Central memory CD8-positive, alpha-beta T cell (primary cell): Measurements from ENCODE around the gene NAT9.

Source experiments
- ATAC-seq: fragments of 150-1000 bp; cut with Tn5 transposase; replicated peaks from 2 replicates; pipeline ENCODE4 v1.10.0; 2022; ENCODE audit warnings: mild to moderate bottlenecking, moderate FRiP score, moderate number of reproducible peaks; ENCODE audit not compliant: poor library complexity, severe bottlenecking; ENCODE audit errors: extremely low read depth
- DNase-seq, 2 donors: peaks; one replicate each; pipeline ENCODE4 v3.0.0; 2021; ENCODE audit warnings: low spot score in 2 of 2
- H3K27ac Mint-ChIP-seq: one replicate; pipeline ENCODE4 v1.8.0; 2022; ENCODE audit warnings: low read depth, mild to moderate bottlenecking, moderate library complexity, mixed read lengths
- H3K27me3 Mint-ChIP-seq: one replicate; pipeline ENCODE4 v1.8.0; 2022; ENCODE audit warnings: mixed read lengths
- H3K36me3 Mint-ChIP-seq: one replicate; pipeline ENCODE4 v1.8.0; 2022; ENCODE audit warnings: mild to moderate bottlenecking, moderate library complexity, mixed read lengths; ENCODE audit not compliant: insufficient read depth
- H3K4me1 Mint-ChIP-seq: one replicate; pipeline ENCODE4 v1.8.0; 2022; ENCODE audit warnings: mixed read lengths
- H3K4me3 Mint-ChIP-seq: one replicate; pipeline ENCODE4 v1.8.0; 2022; ENCODE audit warnings: mild to moderate bottlenecking, moderate library complexity, mixed read lengths
- H3K9me3 Mint-ChIP-seq: one replicate; pipeline ENCODE4 v1.8.0; 2022; ENCODE audit warnings: mixed read lengths

NAT9 gene

DNA sequence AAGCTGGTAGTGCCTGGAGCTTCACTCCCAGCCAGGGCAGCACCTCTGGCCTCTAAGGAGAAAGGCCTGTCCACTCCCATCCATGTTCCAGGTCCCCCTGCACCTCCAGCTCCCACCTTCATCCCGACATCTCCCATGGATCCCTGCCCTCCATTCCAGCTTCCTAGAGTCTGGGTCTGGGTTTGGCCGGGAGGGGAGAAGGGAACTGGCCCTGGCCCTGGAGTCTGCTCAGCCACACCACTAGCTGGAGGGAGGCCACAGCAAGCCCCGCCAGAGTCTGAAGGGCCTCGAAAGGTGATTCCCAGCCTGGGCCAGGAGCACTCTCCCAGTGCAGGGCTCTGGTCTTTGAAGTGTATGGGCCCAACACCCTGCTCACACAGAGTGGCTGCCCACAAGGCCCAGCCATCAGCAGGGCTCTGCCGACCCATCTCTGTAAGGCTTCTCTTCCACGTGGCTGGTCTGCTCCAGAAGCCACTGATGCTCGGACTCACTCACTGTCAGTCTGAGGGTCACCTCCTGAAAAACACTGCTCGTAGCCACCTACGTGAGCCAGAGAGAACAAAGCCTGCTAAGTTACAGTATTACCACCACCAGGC lies 4.7 kb downstream of the NAT9 start:
- no peak for ATAC-seq
- Mint-ChIP-seq H3K4me1 (peaks cover 51% of the 10 kb centered on the region), H3K27ac (peak overlapping the region; percentile 80), H3K27me3 (no peaks in the 10 kb centered on the region), H3K36me3 (peaks cover 53% of the 10 kb centered on the region), H3K4me3 (no peak overlapping the region), H3K9me3 (no peaks in the 10 kb centered on the region)
- no peak for DNase-seq

DNA sequence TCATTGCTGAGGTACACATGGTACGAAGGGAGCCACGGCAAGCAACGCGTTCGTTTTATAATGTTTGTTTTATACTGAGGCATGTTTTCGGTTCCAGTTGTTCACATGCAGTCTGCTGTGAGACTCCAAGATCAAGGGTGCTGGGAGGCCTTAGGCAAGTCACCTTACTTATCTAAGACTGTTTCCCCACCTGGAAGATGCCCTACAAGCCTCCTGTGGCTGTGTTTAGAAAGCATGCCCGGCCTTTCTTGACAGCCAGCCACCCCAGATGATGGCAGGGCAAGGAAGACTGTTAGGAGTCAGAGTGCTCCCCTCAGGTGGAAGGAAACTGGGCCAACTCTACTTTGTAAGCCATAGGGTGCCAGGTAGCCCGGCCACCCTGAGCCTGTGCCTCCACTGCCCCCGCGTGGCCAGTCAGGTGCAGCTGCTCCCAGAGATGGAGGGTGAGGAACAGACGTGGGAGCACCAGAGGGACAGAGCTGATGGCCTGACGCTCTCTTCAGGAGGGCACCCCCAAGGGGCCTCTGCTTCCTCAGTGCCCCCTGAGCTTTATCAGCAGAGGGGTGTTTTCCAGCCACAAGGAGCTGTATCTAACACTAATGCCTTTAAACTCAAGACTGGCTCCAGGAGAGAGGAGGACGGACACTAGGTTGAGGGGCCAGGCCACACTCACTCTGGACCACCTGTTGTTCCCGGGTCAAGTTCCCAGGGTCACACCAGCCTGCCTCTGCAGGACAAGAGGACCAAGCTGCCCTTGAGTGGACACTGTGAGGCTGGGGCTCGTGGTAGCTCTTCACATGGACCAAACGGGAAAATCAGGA lies 5.4 kb downstream of the NAT9 start:
- Mint-ChIP-seq H3K27me3 (no peaks in the 10 kb centered on the region), H3K9me3 (no peaks in the 10 kb centered on the region), H3K4me1 (peaks cover 44% of the 10 kb centered on the region), H3K27ac (peak overlapping the region; percentile 80), H3K4me3 (no peak overlapping the region), H3K36me3 (peaks cover 53% of the 10 kb centered on the region)
- peak; percentile 95 for ATAC-seq
- DNase-seq, result peak; percentile 60 to 69

DNA sequence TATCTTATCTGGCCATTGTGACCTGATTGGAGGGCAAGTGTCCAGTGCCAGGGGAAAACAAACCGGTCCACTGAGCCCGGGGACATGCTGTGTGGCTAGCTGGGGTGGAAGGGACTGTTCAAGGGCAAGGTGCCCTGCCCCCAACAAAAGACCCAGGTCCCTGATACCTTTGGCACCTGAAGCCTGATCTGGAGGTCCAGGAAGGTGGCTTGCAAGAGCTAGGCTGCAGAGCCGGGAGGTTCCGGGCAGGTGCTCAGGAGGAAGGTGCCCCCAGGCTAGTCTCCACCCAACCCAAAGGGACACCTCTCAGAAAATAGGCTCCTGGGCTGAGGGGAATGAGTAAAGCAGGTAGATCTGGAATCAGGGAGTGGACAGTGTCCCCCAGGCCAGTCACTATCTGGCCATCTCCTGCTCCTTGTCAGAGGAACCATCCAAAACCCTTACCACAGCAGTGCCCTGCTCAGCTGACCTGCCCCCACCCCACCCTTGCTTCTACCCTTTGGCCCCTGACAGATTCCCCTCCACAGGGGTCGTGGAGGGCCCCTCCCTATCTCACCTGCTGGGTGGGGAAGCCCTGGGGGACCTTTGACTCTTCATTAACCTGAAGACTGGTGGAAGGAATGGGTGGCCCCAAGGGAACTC lies 6.2 kb downstream of the NAT9 start:
- no peak for ATAC-seq
- H3K27me3 Mint-ChIP-seq, result no peaks in the 10 kb centered on the region
- no peaks in the 10 kb centered on the region for H3K9me3 Mint-ChIP-seq
- no peak for DNase-seq
- no peak overlapping the region for H3K4me3 Mint-ChIP-seq
- H3K27ac Mint-ChIP-seq, result peak overlapping the region; percentile 80
- peaks cover 59% of the 10 kb centered on the region for H3K36me3 Mint-ChIP-seq
- peaks cover 40% of the 10 kb centered on the region for H3K4me1 Mint-ChIP-seq

DNA sequence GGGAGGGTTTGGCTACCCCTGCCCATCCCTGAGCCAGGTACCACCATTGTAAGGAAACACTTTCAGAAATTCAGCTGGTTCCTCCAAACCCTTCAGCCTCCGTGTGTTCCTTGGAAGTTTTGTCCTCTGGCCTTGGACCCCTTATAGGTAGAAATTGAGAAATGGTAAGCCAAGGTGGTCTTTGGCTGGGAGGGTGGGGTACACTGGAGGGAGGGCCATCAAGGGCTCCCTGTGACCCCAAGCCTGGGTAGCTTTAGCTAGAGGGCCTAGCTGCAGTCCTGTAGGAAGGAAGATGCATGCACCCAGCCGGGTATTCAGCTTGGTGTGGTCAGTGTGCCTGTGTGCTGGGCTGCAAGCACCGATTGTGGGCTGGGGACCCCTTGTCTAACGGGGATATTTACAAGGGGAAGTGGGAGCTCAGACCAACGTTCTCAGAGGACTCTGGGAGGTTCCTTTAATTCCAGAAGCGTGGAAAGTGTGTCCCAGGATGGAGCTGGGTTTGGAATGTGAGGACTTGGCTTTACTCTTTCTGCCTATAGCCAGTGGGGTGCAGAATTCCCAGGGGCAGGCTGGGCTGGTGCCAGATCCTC lies 6.8 kb downstream of the NAT9 start:
- Mint-ChIP-seq H3K4me3 (no peak overlapping the region), H3K9me3 (no peaks in the 10 kb centered on the region), H3K4me1 (peaks cover 40% of the 10 kb centered on the region), H3K36me3 (peaks cover 63% of the 10 kb centered on the region), H3K27ac (no peak overlapping the region), H3K27me3 (no peaks in the 10 kb centered on the region)
- no peak for DNase-seq
- no peak for ATAC-seq

DNA sequence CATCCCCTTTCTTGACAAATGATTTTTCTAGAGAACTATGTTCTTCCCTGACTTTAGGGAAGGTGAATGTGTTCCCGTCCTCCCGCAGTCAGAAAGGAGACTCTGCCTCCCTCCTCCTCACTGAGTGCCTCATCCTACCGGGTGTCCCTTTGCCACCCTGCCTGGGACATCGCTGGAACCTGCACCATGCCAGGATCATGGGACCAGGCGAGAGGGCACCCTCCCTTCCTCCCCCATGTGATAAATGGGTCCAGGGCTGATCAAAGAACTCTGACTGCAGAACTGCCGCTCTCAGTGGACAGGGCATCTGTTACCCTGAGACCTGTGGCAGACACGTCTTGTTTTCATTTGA lies 7.4 kb downstream of the NAT9 start:
- Mint-ChIP-seq H3K27ac (peak overlapping the region; percentile 92), H3K4me1 (peaks cover 40% of the 10 kb centered on the region)

DNA sequence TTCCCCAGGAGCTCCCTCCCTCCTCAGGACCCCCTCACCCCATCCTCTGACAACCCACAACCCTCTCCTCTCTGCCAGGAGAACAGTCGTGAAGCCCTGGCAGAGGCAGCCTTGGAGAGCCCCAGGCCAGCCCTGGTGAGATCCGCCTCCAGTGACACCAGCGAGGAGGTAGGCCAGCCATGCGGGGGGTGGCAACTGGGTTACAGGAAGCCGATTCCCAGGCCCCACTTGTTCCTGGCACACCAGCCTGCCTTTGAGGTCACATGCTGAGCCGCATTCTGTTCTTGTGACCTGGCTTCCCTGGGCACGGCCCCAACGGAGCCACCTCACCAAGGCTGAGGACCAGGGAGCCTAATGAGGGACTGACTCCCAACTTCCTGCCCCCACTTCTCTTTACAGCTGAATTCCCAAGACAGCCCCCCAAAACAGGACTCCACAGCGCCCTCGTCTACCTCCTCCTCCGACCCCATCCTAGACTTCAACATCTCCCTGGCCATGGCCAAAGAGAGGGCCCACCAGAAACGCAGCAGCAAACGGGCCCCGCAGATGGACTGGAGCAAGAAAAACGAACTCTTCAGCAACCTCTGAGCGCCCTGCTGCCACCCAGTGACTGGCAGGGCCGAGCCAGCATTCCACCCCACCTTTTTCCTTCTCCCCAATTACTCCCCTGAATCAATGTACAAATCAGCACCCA lies 7.9 kb downstream of the NAT9 start:
- H3K4me1 Mint-ChIP-seq, result peaks cover 42% of the 10 kb centered on the region
- ATAC-seq, result no peak
- peak overlapping the region; percentile 92 for H3K27ac Mint-ChIP-seq

More for the DNA sequence above, 7.4 kb downstream of the NAT9 start:
- Mint-ChIP-seq H3K4me3 (no peak overlapping the region), H3K36me3 (peaks cover 66% of the 10 kb centered on the region), H3K27me3 (no peaks in the 10 kb centered on the region), H3K9me3 (no peaks in the 10 kb centered on the region)
- no peak for DNase-seq
- no peak for ATAC-seq

DNA sequence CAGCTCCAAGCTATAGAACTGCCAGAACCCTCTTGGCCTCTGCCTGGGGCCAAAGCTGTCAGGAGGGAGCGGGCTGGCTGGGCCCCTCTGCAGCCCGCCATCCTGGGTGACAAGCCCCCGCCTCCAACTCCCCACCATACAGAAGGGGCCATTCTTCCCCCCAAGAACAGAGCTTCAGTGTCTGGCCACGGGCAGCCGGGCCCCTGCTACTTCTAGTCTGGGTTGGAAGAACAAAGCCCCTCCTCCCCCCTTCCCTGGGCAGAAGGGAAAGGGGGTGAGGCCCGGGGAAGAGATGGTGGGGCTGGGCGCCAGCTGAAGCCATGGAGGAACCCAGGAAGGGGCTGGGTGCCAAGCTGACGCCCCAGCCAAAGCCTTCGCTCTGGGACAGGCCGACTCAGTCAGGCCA lies 9.0 kb downstream of the NAT9 start:
- DNase-seq, result no peak
- H3K4me1 Mint-ChIP-seq, result peaks cover 40% of the 10 kb centered on the region
- H3K27ac Mint-ChIP-seq, result peak overlapping the region; percentile 64
- H3K4me3 Mint-ChIP-seq, result no peak overlapping the region
- H3K9me3 Mint-ChIP-seq, result no peaks in the 10 kb centered on the region
- H3K36me3 Mint-ChIP-seq, result peaks cover 66% of the 10 kb centered on the region
- no peaks in the 10 kb centered on the region for H3K27me3 Mint-ChIP-seq
- ATAC-seq, result no peak

More for the DNA sequence above, 7.9 kb downstream of the NAT9 start:
- Mint-ChIP-seq H3K36me3 (peaks cover 64% of the 10 kb centered on the region), H3K4me3 (no peak overlapping the region), H3K9me3 (no peaks in the 10 kb centered on the region), H3K27me3 (no peaks in the 10 kb centered on the region)
- DNase-seq, result no peak

DNA sequence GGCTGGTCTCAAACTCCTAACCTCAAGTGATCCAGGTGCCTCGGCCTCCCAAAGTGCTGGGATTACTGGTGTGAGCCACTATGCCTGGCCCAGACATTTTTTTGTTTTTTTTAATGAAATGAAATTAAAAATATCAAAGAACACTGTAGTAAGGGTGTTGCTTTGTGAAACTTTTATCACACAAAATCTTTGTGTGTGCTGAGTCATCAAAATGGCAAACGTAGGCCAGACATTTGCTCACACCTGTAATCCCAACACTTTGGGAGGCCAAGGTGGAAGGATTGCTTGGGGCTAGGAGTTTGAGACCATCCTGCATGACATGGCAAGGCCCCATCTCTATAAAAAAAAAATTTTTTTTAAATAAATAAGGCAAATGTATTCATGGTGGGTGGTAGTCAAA lies 9.7 kb downstream of the NAT9 start:
- no peak for DNase-seq
- Mint-ChIP-seq H3K27ac (peak overlapping the region; percentile 64), H3K27me3 (no peaks in the 10 kb centered on the region), H3K4me3 (no peak overlapping the region), H3K4me1 (peaks cover 40% of the 10 kb centered on the region), H3K36me3 (peaks cover 61% of the 10 kb centered on the region), H3K9me3 (no peaks in the 10 kb centered on the region)
- no peak for ATAC-seq

DNA sequence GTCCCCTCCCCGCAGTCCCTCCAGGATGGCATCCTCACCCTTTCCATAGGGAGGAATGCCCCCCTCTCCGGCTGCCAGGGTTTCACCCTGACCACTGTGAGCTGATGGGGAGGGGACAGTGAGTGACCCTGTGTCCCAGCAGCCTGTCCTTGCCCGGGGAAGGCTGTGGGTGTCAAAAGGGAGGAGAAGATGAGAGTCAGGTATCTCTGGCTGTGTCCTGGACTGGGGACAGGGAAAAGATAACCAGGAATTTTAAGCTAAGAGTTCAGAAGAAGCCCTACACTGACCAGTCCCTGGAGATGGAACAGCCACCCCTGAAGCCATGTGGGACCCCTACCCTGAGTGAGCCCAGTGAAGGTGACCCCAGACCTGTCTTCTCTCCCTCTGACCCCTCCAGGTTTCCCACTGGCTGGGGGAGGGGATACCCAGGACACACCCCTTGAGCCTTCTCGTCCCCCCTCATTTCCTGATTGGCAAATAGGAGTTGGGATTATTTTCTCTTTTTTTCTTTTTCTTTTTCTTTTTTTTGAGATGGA lies 11.3 kb downstream of the NAT9 start:
- H3K36me3 Mint-ChIP-seq, result peaks cover 50% of the 10 kb centered on the region
- DNase-seq, result no peak
- H3K27me3 Mint-ChIP-seq, result no peaks in the 10 kb centered on the region
- no peak overlapping the region for H3K4me3 Mint-ChIP-seq
- peak overlapping the region; percentile 86 for H3K27ac Mint-ChIP-seq
- peaks cover 33% of the 10 kb centered on the region for H3K4me1 Mint-ChIP-seq
- ATAC-seq, result no peak
- H3K9me3 Mint-ChIP-seq, result no peaks in the 10 kb centered on the region

DNA sequence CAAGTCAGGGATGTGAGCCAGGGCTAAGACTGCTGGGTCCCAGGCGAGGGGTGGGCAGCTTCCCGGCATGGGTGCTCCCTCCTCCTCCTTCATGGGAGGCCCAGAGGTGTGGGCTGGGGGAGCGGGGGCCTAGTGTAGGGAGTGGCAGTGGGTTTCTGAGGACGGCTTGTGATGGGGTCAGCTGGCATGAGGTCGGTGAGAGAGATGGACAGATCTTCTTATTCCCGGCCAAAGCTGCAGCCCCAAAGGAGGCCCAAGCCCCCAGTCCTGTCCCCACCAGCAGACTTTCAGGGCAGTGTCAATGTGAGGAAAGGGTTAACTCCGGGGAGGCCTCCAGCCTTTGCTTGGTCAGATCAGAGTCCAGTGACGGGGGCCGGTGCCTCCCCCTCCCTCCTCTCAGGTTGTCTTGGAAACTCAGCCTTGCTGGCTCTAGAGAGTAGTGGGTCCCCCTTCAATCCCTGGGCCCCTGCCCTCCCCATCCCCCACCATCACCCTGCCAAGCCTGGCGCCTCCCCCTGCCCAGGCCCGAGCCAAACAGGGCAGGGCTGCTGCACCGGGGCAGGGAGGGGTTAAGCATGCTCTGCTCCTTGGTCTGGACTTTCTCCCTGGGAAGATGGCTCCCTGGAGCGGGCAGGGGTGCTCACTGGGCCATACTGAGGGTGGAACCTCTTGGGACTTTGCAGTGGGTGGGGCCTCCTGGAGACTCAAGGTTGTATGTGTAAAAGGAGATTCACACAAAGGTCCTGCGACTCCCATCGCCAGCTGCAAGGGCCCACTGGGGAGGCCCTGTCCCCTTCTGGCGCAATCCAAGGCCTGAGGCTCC lies 12.4 kb downstream of the NAT9 start:
- Mint-ChIP-seq H3K4me3 (no peak overlapping the region), H3K27me3 (no peaks in the 10 kb centered on the region), H3K36me3 (peaks cover 51% of the 10 kb centered on the region), H3K4me1 (peaks cover 34% of the 10 kb centered on the region), H3K9me3 (no peaks in the 10 kb centered on the region), H3K27ac (no peak overlapping the region)
- DNase-seq (no peak), ATAC-seq (no peak)

DNA sequence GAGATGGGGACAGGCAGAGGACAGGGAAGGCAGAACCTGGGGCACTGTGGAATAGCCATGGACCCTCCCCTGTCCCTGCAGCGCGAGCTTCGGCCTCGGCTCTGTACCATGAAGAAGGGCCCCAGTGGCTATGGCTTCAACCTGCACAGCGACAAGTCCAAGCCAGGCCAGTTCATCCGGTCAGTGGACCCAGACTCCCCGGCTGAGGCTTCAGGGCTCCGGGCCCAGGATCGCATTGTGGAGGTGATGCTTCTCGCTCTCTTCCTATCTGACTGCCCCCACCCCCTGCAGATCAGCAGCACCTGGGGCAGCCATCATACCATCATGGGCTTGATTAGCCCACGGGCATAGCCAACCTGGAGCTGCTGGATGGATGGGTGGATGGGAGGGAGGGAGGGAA lies 14.2 kb downstream of the NAT9 start:
- DNase-seq (no peak), ATAC-seq (no peak)
- H3K27me3 Mint-ChIP-seq, result no peaks in the 10 kb centered on the region
- H3K9me3 Mint-ChIP-seq, result no peaks in the 10 kb centered on the region
- H3K4me1 Mint-ChIP-seq, result peaks cover 46% of the 10 kb centered on the region
- H3K36me3 Mint-ChIP-seq, result peaks cover 42% of the 10 kb centered on the region
- H3K4me3 Mint-ChIP-seq, result no peak overlapping the region
- H3K27ac Mint-ChIP-seq, result peak overlapping the region; percentile 35
